NB4 (cell line): ENCODE data around the gene BICDL2.

Experiments used
- DNase-seq: peaks from one replicate; pipeline ENCODE4 v3.0.0; 2010; ENCODE audit warnings: low read depth
- H3K4me3 ChIP-seq: one replicate; pipeline ENCODE4 v1.5.1; 2011; ENCODE audit warnings: mild to moderate bottlenecking, low read depth, low read length, moderate library complexity
- MYC ChIP-seq: IDR thresholded peaks from 2 replicates; pipeline ENCODE4 v1.6.1; 2011; ENCODE audit warnings: low read depth, low read length
- POLR2A ChIP-seq: IDR thresholded peaks from 2 replicates; pipeline ENCODE4 v1.6.1; 2011; ENCODE audit warnings: mild to moderate bottlenecking; ENCODE audit not compliant: insufficient read length; ENCODE audit errors: extremely low read depth
- TF ChIP-seq, protein P1 (sequence below): IDR thresholded peaks from one replicate; pipeline ENCODE4 v1.5.1; 2012; ENCODE audit warnings: low read depth, low read length
- TF ChIP-seq, protein P2 (sequence below): IDR thresholded peaks from 2 replicates; pipeline ENCODE4 v1.6.1; 2011; ENCODE audit warnings: low read depth, low read length

BICDL2 gene

DNA sequence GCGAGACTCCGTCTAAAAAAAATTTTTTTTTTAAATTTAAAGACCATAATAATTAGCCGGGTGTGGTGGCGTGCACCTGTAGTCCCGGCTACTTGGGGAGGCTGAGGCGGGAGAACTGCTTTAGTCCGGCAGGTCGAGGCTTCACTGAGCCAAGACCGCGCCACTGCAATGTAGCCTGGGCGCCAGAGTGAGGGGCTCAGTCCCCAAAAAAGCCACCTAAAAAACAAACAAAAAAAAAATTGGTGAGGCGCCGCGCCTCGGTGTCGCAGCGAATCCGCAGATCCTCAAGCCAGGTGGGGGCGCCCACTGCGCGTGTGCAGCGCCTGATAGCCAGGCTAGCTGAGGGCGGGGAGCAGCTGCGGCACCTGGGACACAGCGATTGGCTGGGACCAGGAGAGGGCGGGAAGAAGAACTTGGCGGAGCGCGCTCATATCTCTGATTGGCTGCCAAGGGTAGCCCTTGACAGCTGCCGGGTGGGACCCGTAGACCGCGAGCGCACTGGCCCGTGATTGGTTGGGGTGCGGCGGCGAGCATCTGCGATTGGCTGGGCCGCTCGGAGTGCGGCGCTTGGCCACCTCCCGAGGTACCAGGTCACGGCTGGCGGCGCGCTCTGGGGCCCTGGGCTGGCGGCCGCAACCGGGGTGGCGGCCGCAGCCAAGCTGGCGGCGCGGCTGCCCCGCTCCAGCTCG lies 33.0 kb downstream of the BICDL2 start:
- no peak overlapping the region for H3K4me3 ChIP-seq
- peak; percentile 99 for DNase-seq
- TF ChIP-seq, protein P1, sequence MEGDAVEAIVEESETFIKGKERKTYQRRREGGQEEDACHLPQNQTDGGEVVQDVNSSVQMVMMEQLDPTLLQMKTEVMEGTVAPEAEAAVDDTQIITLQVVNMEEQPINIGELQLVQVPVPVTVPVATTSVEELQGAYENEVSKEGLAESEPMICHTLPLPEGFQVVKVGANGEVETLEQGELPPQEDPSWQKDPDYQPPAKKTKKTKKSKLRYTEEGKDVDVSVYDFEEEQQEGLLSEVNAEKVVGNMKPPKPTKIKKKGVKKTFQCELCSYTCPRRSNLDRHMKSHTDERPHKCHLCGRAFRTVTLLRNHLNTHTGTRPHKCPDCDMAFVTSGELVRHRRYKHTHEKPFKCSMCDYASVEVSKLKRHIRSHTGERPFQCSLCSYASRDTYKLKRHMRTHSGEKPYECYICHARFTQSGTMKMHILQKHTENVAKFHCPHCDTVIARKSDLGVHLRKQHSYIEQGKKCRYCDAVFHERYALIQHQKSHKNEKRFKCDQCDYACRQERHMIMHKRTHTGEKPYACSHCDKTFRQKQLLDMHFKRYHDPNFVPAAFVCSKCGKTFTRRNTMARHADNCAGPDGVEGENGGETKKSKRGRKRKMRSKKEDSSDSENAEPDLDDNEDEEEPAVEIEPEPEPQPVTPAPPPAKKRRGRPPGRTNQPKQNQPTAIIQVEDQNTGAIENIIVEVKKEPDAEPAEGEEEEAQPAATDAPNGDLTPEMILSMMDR: peak; percentile 33
- TF ChIP-seq MYC (no peak), POLR2A (no peak)
- TF ChIP-seq, protein P2, sequence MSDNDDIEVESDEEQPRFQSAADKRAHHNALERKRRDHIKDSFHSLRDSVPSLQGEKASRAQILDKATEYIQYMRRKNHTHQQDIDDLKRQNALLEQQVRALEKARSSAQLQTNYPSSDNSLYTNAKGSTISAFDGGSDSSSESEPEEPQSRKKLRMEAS: no peak; the same call in 1 of the 2 replicates

DNA sequence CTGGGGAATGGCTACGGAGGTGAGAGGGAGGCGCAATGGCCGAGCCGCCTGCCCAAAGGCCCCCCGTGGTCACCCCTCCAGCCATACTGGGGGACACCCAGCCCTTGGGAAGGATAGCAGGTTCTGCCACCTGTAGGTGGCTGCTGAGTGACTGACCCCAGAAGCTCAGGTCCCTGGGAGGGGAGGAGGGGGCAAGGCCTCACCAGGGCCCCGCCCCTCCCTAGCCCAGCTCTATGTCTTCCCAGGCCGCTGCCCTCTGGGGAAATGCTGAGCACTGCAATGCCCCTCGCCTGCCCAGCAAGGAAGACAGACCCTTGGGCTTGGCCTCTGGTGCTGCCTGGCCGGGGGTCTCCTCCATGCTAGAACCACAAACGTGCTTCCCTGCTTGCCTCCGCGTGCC lies 35.4 kb downstream of the BICDL2 start:
- no peak for TF ChIP-seq POLR2A
- TF ChIP-seq, protein P1: no peak
- no peak for TF ChIP-seq MYC
- TF ChIP-seq, protein P2: no peak
- no peak overlapping the region for H3K4me3 ChIP-seq
- no peak for DNase-seq

DNA sequence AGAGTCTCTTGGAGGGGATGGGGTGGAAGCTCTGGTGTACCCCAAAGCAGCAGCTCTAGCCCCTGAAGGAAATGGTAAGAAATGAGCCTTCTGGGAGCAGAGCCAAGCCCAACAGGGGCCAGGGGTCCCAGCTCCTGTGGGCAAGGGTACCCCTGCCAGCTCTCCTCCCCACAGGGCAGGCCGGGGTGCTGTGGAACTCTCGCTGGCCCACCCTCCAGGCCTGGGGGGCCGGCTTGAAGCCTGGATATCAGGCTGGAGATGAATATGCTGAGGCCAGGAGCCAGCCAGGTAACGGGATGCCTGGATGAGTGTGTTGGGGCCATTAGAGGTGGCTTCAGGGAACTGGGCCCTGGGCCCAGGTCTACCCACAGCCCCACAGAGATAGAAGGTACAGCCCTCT lies 36.2 kb downstream of the BICDL2 start:
- TF ChIP-seq POLR2A (no peak), MYC (no peak)
- TF ChIP-seq, protein P1: no peak
- TF ChIP-seq, protein P2: no peak
- DNase-seq: no peak
- H3K4me3 ChIP-seq: no peak overlapping the region

DNA sequence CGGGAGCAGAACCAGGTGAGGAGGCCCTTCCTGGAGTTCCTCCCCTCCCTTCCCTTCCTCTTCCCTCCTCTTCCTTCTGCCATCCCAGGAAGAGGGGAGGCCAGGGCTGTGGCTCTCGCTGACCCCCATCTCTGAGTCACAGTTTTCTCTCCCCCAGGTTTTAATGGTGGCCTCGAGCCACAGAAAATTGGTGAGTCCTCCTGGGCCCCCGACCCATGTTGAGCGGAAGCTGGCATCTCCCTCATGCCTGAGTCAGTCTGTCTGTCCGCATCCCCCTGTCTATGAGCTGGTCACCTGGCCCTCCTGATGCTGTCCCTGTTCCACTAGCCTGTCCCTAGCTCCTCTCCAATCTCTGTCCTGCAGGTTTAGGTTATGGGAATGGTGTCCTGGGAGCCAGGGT lies 36.8 kb downstream of the BICDL2 start:
- no peak for DNase-seq
- H3K4me3 ChIP-seq: no peak overlapping the region
- no peak for TF ChIP-seq MYC
- TF ChIP-seq, protein P1: no peak
- TF ChIP-seq POLR2A: no peak
- TF ChIP-seq, protein P2: no peak

DNA sequence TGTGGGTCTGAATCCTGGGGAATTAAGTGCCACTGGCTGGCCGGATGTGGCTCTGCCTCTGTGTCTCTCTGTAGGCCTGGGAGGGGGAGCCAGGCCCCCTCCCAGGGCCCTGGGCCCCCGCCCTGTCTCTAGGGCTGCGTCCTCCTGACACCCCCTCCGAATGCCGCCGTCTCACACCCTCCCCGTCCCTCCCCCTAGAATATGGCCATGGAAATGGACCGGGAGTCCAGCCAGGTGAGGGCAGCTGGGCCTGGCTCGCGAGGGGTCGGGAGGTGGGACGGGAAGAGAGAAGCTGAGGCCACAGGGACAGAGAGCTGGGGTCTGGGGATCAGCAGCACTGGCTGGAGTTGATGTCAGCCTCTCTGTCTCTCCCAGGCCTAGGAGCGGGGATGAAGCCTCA lies 40.4 kb downstream of the BICDL2 start:
- no peak overlapping the region for H3K4me3 ChIP-seq
- DNase-seq: no peak
- TF ChIP-seq, protein P1: no peak
- TF ChIP-seq MYC: no peak
- TF ChIP-seq POLR2A: no peak
- TF ChIP-seq, protein P2: no peak
